Astrocyte of the cerebellum (primary cell): Measurements from ENCODE around the gene SNRNP70.

Experiments
- DNase-seq: peaks from one replicate; pipeline ENCODE4 v3.0.0-alpha.2; 2011; ENCODE audit warnings: low read depth
- H3K4me3 ChIP-seq: 2 replicates; pipeline ENCODE4 v1.5.1; 2011; ENCODE audit warnings: mild to moderate bottlenecking, low read depth, low read length, moderate library complexity
- CTCF ChIP-seq: IDR thresholded peaks from 2 replicates; pipeline ENCODE4 v1.5.1; 2012; ENCODE audit warnings: low read length, low read depth, moderate library complexity, mild to moderate bottlenecking; ENCODE audit errors: missing control alignments
- in situ Hi-C: cut with HindIII; loops from 2 replicates; pipeline ENCODE4 v1.10.0; 2017; ENCODE audit warnings: low sequenced_read_pairs

SNRNP70 gene

GRCh38 chr19:49113762-49114629 is 28.7 kb downstream of the SNRNP70 start, which contains the start of gene LIN7B:
LIN7B (plus strand) TSS chr19:49114370; CDS start chr19:49114405, 35 bp downstream.
- TF ChIP-seq CTCF = no peak
- peak within 1 kb of the TSS; percentile 66 for H3K4me3 ChIP-seq
- in situ Hi-C loops = loop anchor here (5.0 kb wide), 1 partner anchor 78 kb away; no protein-coding TSS in a partner anchor
- DNase-seq = no peak

GRCh38 chr19:49114630-49115363 is 29.5 kb downstream of the SNRNP70 start:
- no peak for TF ChIP-seq CTCF
- in situ Hi-C loops = loop anchor here (5.0 kb wide), 1 partner anchor 78 kb away; no protein-coding TSS in a partner anchor

GRCh38 chr19:49116544-49116943 is 31.3 kb downstream of the SNRNP70 start:
- in situ Hi-C loops = no loop called here

More at GRCh38 chr19:49114630-49115363, 29.5 kb downstream of the SNRNP70 start:
- H3K4me3 ChIP-seq = peak overlapping the region; percentile 66
- DNase-seq = no peak

GRCh38 chr19:49117677-49118564 is 32.7 kb downstream of the SNRNP70 start:
- no peak for DNase-seq
- in situ Hi-C loops = no loop called here

More at GRCh38 chr19:49116544-49116943, 31.3 kb downstream of the SNRNP70 start:
- no peak overlapping the region for H3K4me3 ChIP-seq
- no peak for TF ChIP-seq CTCF
- no peak for DNase-seq

GRCh38 chr19:49118565-49119410 is 33.5 kb downstream of the SNRNP70 start, which contains the start of gene C19orf73:
C19orf73 (minus strand) TSS chr19:49119143; CDS start chr19:49119022, 121 bp downstream.
- peak within 1 kb of the TSS; percentile 67 for H3K4me3 ChIP-seq
- TF ChIP-seq CTCF = no peak
- in situ Hi-C loops = no loop called here
- DNase-seq = peak; percentile 76

More at GRCh38 chr19:49117677-49118564, 32.7 kb downstream of the SNRNP70 start:
- H3K4me3 ChIP-seq = peak overlapping the region; percentile 67
- no peak for TF ChIP-seq CTCF
